HG02840 (cell line): ENCODE data around the gene KLF6.

ENCODE experiments used
- ATAC-seq: cut with Tn5 transposase; IDR thresholded peaks from one replicate; pipeline ENCODE4 v1.9.1; 2021; ENCODE audit warnings: mild to moderate bottlenecking, moderate library complexity, moderate number of reproducible peaks; ENCODE audit not compliant: unreplicated experiment, low FRiP score

Gene KLF6

DNA sequence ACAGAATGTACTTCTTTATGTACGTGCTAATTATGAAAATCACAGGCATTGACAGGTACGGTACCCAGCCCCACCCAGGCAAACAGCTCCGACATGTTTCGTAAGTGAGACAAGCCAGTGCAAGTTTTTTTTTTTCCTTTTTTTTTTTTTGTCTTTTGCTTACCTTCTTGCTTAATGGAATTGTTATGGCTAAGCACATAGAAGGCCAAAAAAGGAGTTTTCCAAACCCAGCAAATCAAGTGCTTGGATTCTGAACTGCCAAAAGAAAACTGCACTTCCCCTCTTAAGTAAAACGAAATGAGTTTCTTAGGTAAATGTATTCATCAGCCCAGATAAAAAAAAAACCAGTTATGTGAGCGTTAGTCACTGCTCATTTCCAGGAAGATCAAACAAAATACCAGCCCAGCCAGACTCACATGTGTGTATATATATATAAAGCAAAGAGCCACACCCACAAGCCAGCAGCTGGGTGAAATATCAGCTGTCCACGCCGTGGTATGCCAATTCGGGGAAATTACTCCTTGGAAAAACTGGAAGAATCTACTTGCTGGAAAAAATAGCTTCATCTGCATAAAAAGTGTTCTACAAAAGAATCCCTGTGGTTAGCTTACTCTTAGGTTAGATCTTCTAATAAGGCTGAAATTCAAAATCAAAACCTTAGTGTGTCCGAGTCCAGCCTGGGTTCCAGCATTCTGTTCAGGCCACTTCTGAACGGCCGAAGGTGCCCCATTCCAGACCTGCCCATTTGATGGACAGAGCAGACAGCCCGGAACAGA, 8.0 kb downstream of the KLF6 start:
- no peak for ATAC-seq

DNA sequence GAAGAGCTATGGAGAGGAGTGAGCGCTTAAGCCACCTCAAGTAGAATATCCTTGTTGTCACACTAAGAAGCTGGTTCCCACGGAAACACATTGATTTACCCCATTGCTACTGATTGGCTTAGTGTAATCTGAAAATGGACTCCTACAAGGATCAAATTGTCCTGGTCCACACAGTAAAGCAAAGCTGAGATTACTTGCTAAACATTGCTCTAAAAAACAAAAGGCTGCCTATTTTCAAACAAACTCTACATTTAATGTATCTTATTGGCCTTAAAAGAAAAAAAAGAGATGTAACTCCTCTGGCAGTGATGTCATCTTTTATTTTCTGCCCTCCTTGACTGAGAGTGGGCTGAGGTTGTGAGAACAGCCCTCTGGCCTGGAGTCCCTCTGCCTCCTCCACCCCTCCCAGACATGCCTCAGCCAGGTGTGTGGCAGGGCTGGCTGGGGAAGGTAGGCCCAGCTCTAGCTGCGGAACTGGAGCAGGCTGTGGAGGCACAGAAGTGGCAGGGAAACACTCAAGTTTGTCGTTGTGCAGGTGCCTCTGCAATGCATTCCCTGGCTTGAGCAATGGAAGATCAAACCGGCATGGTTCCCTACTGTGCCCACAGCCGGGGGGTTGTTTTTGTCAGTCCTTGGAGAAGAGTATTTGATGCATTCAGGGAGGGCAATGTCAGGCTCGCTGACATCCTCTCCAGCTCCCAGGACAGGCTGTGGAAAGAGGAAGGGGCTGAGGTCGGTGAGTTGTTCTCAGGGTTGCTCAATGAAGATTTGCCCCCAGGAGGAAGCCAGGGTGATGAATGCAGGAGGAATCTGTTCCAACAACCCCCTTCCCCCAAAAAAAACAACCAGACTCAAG, 9.1 kb downstream of the KLF6 start:
- no peak for ATAC-seq

DNA sequence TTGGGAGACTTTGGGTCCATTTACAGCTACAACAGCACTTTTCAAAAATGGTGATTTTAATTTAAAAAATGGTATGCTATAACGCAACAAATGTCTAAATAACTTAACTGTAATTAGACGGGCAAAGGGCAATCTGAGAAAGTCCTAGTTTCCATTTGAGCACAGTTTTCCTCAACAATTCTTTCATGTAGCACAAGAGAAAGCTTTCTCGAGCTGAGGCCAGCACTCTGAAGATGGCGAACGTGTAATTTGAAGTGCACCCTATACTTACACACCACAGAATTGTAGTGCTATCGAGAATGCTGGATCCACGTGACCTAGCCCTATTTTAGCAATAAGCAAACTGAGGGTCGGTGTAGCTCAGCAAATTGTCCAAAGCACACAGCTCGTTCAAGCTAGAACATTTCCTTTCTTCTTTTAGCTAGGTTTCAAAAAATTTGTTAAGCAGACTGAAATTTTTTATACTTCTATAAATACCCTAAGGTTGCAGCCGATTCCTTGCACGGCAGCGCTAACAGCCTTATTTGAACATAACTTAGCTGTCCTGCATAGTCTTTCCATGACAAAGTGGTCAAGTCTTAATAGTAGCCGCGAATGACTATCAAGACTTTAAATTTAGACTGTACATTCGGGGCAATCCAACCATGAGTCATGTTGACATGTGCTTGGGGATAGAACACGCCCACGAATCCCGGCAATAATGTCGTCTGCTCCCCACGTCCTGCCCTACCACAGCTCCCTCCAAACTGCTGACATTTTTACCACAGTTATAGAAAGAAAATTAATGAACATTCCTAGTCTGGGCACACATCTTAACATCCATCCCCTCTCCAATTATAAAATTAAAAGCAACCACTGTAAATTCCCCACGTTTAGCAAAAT, 10.0 kb downstream of the KLF6 start:
- no peak for ATAC-seq

DNA sequence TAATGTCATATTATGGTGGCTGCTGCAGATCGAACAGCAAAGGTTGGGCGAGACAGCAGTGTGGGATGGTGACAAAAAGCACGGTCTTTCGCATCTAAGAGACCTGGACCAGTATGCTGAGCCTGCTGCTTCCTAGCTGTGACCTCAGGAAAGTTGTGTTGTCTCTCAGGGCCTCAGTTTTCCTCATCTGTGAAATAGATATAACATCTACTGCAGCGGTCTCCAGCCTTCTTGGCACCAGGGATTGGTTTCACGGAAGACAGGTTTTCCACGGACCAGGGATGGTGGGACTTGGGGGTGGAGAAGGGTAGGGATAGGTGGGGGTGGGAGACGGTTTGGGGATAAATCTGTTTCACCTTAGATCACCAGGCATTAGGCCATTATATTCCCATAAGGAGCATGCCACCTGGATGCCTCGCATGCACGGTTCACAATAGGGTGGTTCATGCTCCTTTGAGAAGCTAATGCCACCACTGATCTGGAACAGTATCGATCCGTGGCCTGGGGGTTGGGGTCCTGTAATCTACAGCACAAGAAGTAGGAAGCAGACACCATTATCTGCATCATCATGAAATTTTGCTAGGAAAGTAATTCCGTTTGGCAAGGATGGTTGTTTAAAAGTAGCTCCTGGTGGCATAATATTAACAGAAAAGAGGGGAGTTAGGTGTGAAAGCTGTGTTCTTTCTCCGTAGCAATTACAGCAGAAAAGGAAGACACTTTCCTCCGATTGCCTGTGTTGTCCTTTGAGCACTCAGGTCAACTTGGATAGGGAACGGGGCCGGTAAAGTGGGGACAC, 10.8 kb downstream of the KLF6 start:
- no peak for ATAC-seq

DNA sequence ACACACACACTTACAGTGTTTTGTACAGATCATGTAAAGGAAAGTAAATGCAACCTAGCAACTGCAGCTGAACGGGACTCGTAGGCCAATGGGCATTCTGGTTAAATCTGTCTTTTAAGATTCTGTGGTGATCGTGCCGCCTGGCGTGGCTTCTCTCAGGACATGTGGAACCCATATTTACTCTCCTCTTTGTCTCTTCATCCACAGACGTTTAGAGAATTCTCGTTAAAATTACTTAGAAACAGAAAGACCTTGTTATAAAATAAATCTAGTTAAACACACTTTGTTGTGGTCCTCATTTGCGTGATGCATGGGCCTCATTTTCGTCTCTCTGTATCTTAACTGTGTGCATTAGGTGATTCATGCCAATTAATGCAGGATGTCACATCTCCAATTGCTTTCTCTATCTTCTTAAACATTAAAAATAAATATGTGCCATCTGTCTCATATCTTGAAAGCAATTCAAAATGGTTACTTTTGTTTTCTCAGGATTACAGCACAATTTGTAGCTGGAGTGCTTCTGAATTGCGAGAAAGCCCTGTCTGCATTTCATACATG, 11.5 kb downstream of the KLF6 start:
- ATAC-seq, result no peak

DNA sequence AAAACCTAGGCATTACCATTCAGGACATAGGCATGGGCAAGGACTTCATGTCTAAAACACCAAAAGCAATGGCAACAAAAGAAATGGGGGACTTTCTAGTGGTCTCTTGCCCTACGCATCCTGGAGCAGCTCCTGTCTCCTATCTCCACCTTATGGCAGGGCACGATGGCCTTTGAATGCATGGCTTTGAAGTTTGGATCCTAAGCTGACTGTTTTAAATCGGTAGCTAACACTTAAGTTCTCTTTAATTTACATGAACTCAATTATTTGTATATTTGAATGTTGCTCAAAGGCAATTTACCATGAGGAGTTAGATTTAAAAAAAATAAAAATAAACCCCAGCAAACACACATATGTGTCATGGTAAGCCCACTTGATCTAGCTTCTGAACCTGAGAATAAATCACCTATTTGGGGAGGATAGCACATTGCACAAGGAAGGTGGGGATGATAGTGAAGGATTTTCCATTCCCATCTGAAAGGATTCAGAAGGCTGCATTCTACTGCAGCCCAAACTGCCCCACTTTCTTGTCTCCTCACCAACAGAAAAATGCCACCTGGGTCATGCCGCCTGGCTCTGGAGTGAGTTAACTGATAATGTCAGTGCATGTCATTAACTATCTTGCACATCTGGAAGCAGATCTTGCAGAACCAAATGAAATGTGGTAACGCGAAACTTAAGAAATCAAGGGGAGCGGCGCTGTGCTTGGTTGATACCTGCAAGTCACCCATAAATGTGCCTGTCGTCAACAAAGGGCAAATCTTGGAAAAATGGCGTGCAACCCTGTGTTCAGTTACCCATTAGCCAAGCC, 12.4 kb downstream of the KLF6 start:
- no peak for ATAC-seq

DNA sequence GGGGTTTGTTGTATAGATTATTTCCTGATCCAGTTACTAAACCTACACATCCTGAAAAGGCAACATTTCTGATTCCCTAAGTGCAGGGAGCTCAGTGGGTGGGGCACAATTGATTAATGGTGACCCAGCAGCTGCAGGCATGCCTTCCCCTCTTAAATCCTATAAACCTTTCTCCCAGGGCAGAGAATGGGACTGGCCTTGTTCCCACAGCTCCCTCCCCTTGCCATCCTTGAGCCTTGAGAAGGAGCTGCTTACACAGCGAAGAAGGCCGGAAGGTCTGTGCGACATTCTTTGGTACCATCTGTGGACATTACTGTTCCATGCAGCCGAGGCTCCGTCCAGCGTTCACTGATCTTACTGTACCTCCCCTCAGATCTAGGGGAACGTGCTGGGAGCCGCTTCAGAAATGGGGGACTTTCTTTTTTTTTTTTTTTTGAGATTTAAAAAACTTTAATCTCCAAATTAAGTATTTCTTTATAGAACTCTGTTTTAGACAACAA, 14.3 kb downstream of the KLF6 start:
- no peak for ATAC-seq

DNA sequence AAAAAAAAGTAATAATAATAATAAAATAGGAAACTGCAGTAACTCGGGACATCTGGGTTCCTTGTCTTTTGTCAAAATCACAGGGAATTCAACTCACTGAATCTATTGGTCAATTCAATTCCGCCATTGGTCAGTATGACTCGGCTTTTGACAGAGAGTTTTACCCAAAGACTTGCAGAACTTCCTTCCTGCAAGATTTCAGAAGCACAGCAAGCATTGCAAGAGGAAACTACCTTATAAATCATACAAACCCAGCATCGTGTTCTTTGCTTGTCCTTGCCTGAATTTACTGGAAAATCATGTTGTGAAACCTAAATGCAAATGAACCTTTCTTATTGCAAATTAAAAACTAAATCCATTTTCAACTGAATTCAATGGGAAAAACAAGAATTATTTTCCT, 15.5 kb downstream of the KLF6 start:
- ATAC-seq, result no peak

DNA sequence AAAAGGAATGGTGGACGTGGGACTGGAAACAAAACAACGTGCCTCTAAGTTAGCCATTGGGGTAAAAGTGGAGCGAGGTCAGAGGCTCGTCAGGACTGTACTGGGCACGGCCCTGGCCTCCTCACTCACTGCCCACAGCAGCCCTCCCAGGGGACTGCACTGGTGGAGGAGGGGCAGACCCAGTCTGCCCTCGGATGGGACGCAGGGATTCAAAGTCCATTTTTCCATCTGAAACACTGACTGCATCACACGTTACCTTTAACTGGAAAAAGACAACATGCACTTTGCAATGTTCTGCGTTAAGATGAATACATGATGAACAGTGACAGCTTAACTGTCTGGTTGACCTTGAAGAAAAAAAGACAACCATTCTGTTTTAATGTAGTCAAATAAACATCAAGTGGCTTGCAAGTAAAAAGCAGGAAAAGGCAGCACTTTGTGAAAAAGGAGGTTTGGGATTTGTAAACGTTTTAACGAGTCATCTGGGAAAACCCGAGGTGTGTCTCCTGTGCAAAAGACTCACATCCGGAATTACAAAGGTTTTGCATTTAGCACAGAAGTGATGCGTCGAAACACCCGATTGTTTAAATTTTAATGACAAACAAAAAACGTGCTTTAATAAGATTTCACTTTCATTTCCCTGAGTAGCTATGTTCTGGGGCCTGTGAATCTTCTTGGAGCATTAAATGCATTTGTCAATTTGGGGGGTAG, 18.8 kb downstream of the KLF6 start:
- no peak for ATAC-seq

DNA sequence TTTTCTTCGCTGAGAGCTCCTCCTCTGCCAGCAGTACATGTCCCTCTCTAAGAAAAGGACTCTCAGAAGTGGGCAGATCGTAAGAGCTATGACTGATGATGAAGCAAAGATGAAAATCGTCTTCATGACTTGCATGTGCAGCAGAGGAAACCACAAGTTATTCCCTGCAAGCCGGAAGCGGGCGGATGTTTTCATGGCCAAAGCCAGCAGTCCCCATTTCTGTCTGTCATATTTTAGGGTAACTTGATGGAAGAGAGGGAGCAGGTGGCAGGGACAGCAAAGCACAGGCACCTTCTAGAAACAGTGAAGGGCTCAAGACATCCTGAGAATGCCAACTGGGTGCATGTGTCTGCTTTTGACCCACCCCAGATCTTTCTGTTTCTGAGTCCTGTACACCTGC, 19.9 kb downstream of the KLF6 start:
- no peak for ATAC-seq

DNA sequence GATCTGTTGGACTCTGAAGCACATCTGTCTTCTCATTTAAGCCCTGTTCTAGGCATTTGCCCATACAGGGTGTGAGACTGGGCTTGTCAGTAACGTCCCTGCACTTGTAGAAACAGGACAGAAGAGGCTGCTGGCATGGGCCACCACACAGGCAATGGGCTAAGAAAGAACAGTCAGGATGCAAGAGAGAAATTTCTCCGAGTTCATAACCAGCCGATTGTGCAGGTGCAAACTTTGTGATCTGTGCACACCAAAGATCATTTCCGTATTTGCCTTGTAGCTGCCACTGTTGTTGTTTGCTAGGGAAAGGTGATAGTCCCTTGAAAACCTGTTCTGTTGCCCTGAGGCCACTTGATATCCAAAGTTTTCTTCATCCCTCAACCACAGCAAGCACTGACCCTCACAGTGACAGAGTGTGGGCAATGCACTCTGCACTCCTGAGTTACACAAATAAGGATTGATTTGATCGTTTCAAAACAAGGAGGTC, 20.3 kb downstream of the KLF6 start:
- ATAC-seq, result no peak

DNA sequence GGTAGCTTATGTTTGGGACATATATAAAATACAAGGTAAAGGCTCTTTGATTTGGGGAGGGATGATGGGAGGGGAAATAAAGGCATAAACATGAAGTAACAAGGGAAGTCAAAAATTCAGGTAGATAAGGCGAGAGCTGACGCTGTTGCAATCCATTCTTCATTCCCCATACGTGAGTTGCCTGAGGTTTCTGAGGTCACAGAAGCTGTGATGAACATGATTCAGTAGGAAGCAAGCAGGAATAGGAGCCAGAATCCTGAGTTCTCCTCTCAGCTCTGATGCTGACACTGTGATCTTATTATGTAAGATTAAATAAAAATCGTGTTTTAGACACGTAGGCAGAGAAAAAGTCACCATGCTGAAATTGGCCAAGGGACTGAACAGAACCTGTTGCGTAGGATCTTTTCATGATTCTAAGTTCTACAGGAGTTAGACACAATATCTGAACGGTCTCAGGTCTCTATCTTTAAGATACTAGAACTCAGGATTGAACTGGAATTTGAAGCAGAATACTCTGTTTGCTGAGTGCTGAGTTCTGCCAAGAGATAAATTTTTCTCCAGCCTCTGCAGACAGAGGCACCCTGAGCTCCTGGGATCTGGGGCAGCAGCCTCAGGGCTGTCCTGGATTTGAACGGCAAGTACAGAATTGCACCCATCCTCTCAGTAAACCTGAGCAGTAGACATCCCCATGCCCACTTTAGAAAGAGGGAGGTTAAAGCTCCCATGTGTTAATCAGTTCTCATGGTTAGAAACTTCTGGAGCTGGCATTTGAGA, 21.0 kb downstream of the KLF6 start:
- ATAC-seq, result no peak

DNA sequence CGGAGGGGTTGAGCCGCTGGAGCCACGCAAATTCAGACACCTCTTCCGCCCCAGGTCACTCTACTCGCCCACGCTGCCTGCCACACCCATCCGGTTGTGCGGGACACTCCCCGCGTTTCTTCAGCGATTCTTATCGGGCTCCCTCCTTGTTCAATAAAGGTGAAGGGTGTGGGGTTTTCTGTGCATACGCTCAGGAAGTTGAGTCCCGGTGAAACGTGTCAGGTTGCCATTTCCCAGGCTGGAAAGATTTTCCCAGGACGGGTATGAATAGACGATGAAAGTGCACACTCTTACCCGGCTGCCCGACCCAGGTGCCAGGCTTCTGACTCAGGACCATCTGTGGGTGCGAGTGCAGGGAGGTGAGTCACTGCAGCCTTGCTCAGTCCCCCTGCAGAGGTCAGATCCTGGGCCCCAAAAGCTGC, 22.0 kb downstream of the KLF6 start:
- ATAC-seq, result no peak

DNA sequence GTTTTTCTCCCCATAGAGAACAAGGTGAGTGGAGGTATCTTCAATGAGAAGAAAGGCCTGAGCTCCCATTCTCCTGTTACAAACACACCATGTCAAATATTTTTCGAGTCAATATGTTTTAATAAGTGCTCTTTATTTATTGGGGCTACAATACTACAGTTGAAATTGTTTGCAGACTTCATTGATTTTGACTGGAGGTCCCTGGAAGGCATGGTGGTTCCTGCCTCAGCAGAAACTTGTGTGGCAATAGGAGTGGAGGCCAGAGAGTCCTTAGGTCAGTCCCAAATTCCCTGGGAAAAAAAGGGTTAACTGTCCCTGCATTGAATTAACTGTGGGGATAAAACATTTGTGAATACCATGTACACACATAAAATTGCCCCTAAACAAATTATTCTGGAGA, 22.7 kb downstream of the KLF6 start:
- no peak for ATAC-seq

DNA sequence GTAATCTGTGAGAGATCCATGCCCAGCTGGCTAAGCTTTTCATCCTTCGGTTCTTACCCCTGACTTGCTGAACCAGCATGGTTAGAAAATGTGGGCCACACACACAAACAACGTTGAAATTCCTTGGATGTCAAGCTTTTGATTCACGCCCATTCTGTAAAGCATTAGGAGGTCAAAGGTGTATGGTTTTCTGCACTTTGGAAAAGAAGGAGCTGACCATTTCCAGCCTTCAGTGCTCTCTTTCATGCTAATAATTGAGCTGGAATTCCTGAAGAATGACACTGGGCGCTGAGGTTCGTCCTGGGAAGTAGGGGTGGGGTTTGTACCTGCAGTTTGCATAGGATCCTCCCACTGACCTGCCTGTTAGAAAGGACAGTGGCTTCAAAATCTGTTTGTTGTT, 23.1 kb downstream of the KLF6 start:
- ATAC-seq, result no peak

DNA sequence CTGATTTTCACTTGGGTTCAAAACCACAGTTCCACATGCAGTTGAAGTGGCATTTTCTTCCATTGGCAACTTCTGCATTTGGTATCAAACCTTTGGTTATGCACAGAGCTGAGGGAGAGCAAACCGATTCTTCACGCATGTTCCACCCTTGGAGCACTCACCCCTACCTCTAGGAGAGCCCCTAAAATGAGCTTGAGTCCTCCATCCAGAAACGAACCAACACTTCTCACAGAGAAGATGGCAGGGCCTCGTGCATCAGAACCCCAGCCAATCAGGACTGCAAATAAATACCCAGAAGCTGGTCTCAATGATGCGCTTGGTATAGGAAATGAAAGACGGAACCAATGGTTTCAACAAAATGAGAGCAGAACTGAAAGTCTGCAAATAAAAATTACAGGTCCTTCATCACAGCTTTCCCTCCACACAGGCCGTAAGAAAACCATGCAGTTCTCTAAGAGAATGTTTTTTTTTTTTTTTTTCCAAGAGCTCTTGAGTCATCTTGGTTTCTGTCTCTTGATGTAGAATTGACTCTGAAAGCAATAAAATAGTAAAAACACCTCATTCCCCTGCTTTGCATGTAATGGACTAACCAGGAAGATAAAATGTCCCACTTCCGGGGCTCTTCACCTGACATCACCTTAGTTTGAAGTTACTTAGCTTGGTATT, 23.9 kb downstream of the KLF6 start:
- ATAC-seq, result peak; percentile 47

DNA sequence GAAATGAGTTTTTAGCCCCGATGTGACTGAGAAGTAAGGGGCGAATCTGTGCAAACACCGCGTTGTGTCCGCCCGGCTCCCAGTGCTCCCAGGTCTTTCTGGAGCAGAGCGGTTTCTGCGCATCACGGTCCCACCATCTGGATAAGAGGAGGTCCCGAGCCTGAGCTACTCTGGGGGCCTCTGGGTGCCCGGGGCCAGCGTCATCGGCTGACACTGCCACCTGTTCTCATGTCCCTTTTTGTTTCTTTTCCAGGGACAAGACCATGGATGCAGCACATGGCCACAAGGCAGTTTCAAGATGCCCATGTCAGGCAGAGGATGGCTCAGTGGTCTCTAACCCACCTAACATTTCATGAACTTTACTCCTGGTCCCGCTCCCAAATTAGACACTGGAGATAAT, 24.9 kb downstream of the KLF6 start:
- ATAC-seq, result no peak
